ENCODE results near the gene SATB2.

Gene SATB2

DNA sequence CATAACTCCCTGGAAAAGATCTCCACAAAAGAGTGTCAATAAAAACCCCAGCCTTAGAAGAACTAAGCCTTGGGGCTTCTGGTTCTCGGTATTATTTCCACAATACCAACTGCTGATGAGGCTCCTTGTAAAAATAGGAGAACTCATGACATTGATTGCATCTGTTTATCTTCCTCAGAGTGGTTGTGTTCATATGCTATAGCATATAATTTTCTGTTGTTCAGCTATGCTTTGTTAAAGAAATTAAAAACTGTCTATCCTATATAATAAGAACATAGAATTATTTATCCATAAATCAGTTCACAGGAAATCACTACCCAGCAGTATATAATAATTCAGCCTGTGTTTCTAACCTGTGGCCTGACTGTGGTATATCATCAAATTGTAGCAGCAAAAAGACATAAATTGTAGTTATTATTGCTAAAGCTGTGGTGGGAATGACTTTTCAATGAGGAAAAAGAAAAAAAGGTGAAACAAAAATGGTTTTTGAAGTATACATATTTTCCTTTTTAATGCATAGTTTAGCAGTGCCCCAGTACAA lies 68.9 kb downstream of the SATB2 start:
- no peak for DNase-seq

DNA sequence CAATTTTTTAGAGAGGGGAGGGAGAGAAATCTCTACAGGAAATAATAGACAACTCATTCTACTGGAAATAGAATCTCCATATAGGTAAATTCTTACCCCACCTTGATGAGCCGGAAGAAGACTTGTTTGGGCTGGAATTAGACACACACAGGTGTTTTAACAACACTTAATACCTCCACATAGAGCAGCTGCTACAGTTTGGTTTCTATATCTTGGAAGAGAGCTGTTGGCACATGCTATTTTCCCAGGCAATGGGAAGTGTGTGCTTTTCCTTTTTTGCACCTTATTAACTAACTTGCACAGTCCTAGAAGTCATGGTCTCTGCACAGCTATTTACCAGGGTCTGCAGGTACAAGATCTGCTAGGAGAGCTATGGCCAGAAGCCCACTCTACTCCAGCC lies 73.7 kb downstream of the SATB2 start:
- no peak for DNase-seq

DNA sequence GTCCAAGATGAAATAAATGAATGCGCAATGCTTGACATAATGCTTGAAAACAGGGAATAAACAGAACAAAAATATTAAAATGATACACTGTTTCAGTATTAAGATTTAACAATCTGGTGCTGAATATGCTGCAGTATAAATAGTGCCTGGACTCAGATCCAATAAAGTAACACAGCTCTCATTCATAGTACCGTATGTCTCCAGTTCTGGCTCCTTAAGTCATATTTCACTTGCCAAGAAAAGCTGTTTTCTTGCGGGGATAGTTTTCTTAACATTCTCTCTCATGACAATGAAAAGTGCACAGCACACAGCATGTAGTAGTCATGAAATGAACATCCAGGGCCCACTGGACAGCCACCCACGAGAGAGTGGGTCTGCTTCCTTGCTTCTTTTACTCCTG lies 74.7 kb downstream of the SATB2 start:
- DNase-seq: no peak

DNA sequence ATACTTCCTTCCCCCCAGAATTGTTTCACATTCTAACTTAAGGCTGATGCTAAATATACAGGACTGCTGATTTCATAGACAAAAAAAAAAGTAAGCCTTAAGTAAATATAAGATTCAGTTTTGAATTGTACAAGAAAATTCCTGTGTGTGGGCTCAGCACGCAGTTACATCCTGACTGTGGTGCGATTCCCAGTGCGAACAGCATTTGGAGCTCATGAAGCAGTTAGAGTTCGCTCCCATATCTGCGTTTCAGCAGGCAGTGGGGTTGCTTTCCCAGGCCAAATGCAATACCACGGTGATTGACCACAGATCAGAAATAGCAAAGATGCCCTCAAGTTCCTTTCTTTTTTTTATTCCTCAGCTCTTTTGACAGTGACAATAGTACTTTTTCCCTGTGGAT lies 75.6 kb downstream of the SATB2 start:
- no peak for DNase-seq

DNA sequence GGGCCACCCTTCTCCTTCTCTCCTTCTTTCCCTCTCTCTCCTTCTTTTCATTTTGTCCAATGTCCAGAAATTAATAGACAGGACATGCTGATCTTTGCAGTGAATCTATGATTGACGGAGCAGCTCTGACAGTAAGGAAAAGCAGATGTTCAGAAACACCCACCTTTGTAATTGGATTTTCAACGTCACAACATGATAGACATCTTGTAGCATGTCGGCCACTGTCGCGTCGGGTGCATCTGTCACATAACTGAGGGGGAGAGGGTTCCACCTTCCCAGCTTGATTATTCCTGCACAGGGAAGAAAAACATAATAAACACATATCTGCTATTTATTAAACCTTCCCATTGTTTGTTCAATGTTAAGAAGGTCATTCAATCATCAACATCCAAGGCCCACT lies 76.2 kb downstream of the SATB2 start:
- no peak for DNase-seq

DNA sequence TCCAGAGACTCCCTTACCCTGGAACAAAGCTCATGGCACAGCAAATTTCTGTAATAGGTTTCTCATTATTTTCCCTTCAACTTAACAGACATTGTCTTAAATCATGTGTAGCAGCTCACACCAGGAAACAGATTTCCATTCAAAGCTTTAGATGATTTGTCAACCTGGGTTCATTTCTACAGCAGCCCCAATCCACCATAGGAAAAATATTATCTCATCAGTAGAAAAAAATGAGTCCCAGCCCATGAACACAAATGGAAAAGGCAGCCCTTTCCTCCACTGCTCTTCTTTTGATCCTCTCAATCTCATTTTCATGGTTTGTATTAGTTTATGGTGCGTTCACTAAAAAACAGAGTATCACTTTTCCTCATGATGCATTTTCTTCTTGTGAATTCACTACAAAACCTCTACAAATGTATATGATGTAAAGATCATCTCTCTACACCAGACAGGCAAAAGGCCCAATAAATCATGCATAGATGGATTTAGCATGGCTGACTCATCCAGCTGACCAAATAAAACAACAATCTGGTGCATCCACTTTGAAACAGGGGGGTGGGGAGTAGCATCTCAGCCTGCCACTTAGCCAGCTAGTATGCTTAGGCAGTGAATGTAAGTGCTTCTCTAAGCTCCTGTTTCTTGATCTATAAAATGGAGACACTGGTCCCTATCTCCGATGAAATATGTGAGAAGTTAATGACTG lies 78.6 kb downstream of the SATB2 start:
- peak; percentile 5 for DNase-seq

DNA sequence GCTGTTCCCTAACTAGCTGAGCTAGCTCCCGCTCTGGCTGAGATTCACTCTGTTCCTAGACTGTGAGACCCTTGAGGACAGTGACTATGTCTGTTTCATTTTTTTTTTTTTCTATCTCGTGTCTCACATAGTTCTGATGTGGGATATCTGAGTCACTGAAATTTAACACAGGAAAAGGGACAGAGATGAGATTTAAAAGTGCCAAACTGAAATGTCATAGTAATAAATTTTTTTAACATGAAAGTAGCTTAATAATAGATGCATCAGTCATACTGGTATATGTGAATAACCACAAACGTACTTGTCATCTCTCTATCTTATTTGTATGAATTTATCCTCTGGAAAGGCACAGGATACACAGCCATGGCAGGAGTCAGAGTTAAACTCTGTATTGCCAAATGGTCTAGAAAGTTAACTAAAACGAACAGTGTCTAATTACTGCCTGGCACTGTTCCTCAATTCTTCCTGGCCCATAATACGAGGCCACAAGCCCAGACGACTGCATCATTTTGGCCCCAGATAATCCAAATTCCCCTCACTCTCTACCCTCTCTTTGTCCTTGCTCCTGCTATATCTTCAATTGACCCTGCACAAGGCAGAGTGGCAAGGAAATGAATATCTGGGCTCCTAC lies 87.5 kb downstream of the SATB2 start:
- DNase-seq: peak; percentile 56

DNA sequence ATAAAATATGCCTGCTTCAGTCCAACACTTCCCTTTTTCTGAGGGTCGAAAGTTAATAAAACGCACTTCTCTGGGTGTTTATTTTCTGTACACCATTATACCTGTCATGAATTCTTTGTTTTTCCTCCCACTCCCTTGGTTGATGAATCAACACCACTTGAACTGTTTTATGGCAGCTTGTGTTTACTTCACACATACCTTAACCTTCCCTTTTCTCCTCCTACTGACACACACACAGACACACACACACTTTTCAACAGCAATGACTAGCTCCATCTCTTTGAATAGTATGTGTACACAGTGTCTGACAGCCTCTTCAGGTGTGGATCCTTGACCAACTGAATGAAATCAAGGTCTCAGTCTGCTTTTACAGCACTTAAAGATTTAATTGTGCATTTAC lies 91.3 kb downstream of the SATB2 start:
- DNase-seq: no peak

DNA sequence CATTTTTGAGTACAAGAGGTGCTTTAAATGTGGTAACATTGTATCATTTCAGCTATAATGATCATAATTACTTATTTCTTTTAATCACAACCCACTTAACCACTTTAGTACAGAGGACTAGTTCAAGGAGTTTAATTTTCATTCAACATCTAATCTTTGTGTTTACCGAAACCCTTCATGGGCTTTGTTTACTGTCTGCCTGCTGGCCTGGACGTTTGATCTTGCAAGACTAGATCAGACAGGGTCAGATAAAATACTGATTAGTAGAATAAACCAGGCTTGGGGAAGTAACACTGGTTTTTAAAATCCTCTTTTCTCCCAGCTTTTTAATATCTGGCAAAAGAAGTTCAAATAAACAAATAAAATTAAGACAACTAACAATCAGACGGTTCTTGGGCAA lies 93.6 kb downstream of the SATB2 start:
- no peak for DNase-seq

DNA sequence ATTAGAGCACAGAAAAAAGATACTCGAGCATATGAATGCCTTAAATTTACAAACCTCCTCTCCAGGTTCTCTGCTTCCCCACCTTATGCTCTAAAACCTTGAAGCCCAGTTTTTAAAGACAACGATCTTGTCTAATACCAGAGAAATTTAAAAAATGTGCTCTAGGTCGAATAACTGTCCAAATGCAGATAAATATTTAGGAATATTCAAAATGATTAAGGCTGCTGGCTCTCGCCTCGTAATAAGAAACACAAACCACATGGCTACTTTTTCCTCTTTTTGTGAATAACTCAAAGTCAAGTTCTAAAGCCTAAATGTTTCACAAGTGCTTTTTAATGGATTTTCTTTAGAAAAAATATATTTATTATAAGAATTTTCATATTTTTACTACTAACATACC lies 101.3 kb downstream of the SATB2 start:
- DNase-seq: no peak

DNA sequence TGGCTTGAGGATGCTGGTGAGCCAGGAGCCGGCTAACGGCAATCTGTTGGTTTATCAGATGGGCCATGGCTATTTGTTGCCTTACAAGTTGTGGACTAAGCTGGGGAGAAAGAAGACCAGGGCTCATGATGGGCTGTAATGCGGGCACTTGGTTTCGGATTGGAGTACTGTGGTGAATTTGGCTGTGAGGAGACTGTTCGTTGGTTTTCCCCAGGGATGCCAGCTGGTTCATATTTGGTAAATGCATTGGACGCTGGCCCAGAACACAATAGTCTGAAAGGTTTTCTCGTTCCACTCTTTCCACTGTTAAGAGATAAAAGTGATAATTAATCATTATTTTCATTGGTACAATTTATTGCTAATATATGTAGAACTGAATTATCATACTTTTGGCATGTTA lies 108.9 kb downstream of the SATB2 start:
- peak; percentile 41 for DNase-seq

DNA sequence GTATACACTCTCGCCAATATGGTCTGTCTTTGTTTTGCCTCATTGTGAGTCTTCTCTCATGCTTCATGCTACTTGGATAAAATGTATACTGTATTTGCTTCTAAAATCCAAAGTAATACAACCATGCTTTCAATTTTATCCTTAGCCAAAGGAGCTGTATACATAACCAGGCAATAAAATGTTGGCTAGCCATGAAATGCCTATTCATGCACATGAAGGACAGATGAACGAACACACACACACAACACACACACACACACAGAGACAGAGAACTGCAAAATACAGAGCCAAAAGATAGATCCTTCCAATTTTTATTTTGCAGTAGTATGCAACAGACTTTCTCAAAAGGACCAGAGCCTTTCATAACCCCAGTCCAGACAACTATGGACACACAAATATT lies 113.7 kb downstream of the SATB2 start:
- peak; percentile 72 for DNase-seq

DNA sequence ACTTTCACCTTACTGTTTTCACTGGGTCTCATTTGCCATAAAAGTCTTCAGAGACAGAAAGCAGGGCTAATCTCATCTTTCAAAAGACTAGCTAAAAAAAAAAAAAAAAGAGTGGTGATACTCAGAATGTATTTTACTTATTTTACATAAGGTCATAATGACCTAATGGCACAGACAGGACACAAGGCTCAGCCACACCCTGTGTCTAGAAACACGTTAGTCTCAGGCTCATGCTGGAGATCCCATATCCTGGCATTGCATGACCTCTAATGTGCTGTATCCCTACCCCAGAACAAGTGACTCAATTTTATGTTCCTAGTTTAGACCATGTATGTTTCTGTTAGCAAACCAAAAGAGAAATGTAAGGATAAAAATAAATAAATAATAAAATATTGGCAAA lies 115.4 kb downstream of the SATB2 start:
- DNase-seq: no peak

DNA sequence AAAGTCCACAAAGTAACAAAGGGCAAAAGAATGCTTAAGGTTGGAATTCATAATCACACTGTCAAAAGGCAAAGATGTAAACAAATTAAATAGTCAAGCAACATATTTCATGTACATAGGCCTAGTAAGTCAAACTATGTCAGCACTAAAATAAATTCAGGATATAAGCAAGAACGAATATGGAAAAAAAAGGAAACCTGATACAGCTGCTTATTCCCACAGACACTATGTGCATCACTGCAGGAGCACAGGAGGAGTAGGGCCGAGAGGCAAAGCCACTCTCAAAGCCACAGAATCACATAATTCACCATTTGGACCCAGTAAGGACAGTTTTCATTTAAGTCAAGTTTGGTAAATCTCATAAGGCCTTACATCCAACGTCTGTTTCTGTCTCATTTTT lies 116.6 kb downstream of the SATB2 start:
- no peak for DNase-seq

DNA sequence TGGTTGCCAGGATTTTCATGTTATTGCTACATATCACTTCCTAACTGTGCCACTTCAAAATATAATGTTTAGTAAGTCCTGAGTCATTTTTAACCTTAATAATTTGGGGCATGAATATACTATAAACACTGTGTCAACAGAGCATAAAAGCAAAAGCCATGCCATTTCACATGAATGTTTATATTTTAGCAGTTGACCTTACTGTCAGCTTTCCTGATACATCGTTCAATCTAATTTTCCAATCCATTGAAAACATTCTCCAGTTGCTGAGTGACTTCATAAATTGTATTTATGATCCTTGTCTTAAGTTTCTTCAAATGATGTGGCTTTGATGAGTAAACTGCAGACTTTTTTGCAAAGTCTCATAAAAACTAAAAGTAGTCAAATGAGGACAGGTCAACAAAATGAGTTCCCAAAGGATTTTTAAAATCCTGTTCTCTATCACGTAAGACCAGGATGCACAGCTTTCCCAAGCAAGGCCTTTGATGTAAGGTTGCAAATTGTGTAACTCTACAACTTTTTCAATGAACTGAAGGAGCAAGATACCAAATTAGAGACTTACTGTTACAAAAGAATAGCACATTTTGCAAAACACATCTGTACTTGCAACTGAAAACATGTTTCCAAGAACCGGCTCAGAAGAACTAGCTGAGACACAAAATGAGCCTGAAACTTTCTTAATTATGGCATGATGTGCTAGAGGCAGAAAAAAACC lies 117.7 kb downstream of the SATB2 start:
- no peak for DNase-seq

DNA sequence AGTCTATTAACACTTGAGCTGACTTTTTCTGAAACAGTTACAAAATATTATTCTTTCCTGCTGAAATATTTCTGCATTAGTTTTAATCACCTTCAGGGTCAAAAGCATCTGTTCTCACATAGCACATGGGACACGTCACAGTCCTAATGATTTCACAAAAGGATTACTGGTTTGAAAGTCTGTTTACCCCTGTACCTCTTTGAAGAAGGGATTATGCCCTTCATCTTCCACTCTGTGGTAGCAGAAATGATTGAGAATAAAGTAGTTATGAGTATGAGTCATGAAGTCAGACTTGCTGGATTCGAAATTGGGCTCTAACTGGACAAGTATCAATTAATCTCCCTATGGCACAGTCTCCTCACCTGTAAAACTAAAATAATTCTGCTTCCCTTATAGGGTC lies 121.2 kb downstream of the SATB2 start:
- DNase-seq: no peak

DNA sequence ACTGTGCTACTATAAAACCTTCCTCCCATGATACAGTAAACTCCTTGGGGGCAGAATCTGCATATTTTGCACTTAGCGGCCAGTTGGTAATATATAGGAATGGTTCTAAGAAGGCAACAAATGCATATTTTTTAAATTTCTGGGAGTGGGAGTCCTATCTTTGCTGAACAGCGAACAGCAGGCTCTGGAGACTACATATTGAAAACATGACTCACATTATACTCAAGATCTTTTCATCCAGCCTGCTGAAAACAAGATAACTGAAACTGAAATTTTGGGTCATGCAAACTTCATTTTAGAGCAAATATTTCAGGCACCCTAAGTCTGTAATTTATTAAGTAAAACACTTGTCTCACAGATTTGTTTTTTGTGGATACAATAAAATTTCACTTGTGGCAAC lies 122.2 kb downstream of the SATB2 start:
- DNase-seq: no peak

DNA sequence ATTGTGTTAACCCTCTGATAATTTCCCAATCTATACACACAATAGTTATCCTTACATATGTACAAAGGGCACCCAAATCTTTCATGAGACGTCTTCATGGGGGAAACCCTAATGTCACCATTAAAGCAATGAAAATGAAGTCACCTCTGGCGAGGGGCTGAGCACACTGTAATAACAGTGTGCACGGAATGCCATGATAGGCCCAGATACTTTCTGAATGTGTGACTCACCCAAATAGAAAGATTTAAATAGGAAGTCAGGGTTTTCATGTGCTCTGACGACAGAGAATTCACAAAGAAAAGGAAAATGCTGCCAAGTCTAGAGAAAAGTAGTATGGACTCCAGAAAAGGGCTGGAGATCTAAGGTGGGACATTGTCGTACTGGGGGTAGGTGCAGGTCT lies 128.3 kb downstream of the SATB2 start:
- no peak for DNase-seq

DNA sequence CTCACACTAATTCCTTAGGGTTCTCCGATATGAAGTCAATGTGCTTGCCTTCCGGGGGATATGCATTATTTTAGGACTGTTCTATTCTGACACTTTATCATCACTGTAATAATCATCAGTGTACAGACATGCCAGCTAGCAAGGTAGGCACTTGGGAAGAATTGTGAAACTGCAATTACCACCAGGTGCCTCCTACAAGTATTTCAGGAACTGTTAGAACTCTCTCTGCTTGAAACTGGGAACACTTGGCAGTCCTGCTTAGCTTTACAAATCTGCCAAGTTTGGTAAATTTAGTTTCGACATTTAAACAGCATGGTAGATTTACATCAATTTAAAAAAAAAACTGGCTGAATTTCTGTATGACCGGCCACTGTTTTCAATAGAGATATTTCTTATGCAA lies 128.7 kb downstream of the SATB2 start:
- no peak for DNase-seq

DNA sequence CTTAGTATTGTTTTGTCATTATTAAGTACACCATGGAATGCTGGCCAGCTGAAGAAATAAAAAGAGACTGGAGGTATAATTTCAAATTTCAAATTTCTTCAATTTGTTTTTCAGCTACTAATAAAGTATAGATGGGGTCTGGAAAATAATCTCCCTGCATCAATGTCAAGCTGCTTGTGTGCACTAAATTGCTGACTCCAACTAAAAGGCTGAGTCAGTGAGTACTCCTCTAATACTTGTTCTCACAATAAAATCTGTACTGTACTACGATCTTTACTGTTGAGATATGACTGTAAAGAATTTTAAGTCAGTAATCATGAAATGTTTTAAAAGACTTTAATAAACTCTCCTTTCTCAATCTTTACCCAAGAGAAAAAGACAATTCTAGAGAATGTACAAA lies 131.9 kb downstream of the SATB2 start:
- DNase-seq: no peak

DNA sequence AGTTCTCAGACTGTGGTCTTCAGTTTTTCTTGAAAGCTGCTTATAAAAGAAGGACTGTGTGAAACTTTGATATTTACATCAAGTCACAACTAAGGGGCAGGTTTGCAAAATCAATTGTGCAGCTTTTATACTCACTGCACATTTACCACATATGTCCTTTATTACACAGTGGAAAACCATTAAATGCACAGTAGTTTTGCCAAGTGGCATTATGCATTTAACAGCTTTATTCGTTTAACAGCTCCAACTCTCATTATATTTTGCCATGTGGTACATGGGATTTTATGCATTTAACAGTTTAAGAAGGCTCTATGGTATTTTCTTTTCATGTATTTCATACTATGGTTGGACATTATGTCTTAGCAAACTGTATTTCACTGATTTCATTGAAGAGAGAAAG lies 135.6 kb downstream of the SATB2 start:
- no peak for DNase-seq

DNA sequence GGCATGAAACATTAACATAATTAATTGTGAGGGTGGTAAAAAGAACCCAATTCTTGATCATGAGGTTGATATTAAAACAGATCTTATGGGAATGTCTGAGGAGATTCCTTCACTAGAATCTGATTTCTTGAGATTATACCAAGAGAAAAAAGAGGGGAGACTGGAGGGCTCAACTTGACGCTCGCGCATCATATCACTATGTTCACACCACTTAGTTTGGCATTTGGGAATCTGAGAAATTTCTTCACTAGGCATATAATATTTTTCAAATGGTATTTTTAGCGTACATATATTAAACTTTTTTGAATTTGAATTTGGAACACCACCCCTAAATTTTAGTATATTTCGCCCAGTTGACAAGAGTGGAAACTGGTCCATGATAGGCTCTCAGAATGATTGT lies 140.1 kb downstream of the SATB2 start:
- DNase-seq: no peak

DNA sequence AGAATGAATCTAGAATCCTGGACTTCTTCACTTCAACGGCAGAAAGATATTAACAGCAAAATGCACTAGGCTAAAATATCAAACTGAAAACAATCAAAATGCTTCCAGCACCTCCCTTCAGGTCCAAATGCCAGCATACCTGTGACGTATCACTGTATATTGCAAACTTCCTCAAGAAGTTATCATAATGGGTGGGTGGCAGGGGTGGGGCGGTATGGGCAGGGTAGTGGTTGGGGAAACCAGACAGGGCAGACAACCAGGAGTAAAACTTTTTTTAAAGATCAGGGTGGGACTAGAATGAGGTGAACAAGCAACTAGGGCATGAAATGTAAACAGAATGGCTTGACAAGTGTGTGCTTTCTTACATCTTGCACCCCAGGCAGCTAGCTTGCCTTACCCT lies 140.9 kb downstream of the SATB2 start:
- DNase-seq: no peak

Data from NCI-H446 treated with DMSO at 0.1 percent for 48 hours (cell line).